ENCODE results near the gene BCAR3.

- no peak for TF ChIP-seq CTCF (IDR thresholded peaks at IDR 0.05; ENCODE audit: borderline replicate concordance, extremely low read depth, low read length, poor library complexity, severe bottlenecking)
- TF ChIP-seq EZH2 (IDR thresholded peaks at IDR 0.05; ENCODE audit: borderline replicate concordance, low read depth, low read length, severe bottlenecking), result no peak
Measured at GRCh38 chr1:93565496-93566206, 116.0 kb downstream of the BCAR3 start.
